GM23338 (cell line): ENCODE measurements around the gene EIF2D. TPM values are rescaled to one million over a fixed set of nuclear protein-coding genes. Genes with fewer than 3 reads are reported as not detected.

Experiments
- ATAC-seq: fragments of 200-7000 bp; cut with Tn5 transposase; 3 replicates; pipeline ENCODE4 v1.9.1; 2020
- DNase-seq: peaks from one replicate; pipeline ENCODE4 v3.0.0-alpha.2; 2015; ENCODE audit warnings: low spot score
- H2AFZ ChIP-seq: fragments of 200-600 bp; sonication (generic); 2 replicates; pipeline ENCODE4 v1.8.0; 2016; ENCODE audit warnings: antibody characterized with exemption, mild to moderate bottlenecking, moderate library complexity
- H3F3A ChIP-seq: fragments of 200-600 bp; sonication (generic); replicated peaks from 2 replicates; pipeline ENCODE4 v1.8.0; 2017; ENCODE audit warnings: antibody characterized with exemption, mixed run types, low read depth
- H3K27ac ChIP-seq: fragments of 200-600 bp; sonication (generic); 2 replicates; pipeline ENCODE4 v1.6.1; 2016; ENCODE audit warnings: low read depth
- H3K27me3 ChIP-seq: fragments of 200-600 bp; sonication (generic); 2 replicates; pipeline ENCODE4 v1.8.0; 2016; ENCODE audit warnings: mild to moderate bottlenecking, mixed run types, moderate library complexity; ENCODE audit not compliant: insufficient read depth
- H3K36me3 ChIP-seq: fragments of 200-600 bp; sonication (generic); 2 replicates; pipeline ENCODE4 v1.8.0; 2016; ENCODE audit warnings: mild to moderate bottlenecking; ENCODE audit not compliant: insufficient read depth
- H3K4me1 ChIP-seq: fragments of 200-600 bp; sonication (generic); 2 replicates; pipeline ENCODE4 v1.8.0; 2016; ENCODE audit warnings: mild to moderate bottlenecking, moderate library complexity; ENCODE audit not compliant: insufficient read depth
- H3K4me2 ChIP-seq: fragments of 200-600 bp; sonication (generic); 2 replicates; pipeline ENCODE4 v1.7.1; 2017; ENCODE audit warnings: mixed run types
- H3K4me3 ChIP-seq: fragments of 200-600 bp; sonication (generic); 2 replicates; pipeline ENCODE4 v1.6.1; 2016; ENCODE audit warnings: mixed run types
- H3K79me2 ChIP-seq: fragments of 200-600 bp; sonication (generic); replicated peaks from 2 replicates; pipeline ENCODE4 v1.8.0; 2017; ENCODE audit warnings: mild to moderate bottlenecking; ENCODE audit not compliant: insufficient read depth
- H3K9me2 ChIP-seq: fragments of 200-600 bp; sonication (generic); 2 replicates; pipeline ENCODE4 v1.8.0; 2017; ENCODE audit not compliant: insufficient read depth
- H4K20me1 ChIP-seq: fragments of 200-600 bp; sonication (generic); replicated peaks from 2 replicates; pipeline ENCODE4 v1.8.0; 2017; ENCODE audit warnings: mild to moderate bottlenecking; ENCODE audit not compliant: insufficient read depth
- H3K27ac Mint-ChIP-seq: 2 replicates; pipeline ENCODE4 v1.8.0; 2020; ENCODE audit warnings: inconsistent platforms, mild to moderate bottlenecking, moderate library complexity, mixed read lengths
- H3K27me3 Mint-ChIP-seq: 3 replicates; pipeline ENCODE4 v1.8.0; 2022; ENCODE audit warnings: low read depth, mild to moderate bottlenecking, moderate library complexity, mixed read lengths, inconsistent platforms; ENCODE audit not compliant: insufficient read depth, poor library complexity
- H3K36me3 Mint-ChIP-seq: 3 replicates; pipeline ENCODE4 v1.8.0; 2021; ENCODE audit warnings: low read depth, mild to moderate bottlenecking, inconsistent platforms, moderate library complexity, mixed read lengths
- H3K4me1 Mint-ChIP-seq: 3 replicates; pipeline ENCODE4 v1.8.0; 2020; ENCODE audit warnings: mild to moderate bottlenecking, inconsistent platforms, mixed read lengths
- H3K4me3 Mint-ChIP-seq: 3 replicates; pipeline ENCODE4 v1.8.0; 2021; ENCODE audit warnings: moderate library complexity, mild to moderate bottlenecking, inconsistent platforms, mixed read lengths
- H3K9me3 Mint-ChIP-seq: 3 replicates; pipeline ENCODE4 v1.8.0; 2020; ENCODE audit warnings: moderate library complexity, mild to moderate bottlenecking, inconsistent platforms, mixed read lengths
- CREB1 ChIP-seq: fragments of 250-450 bp; sonication (Bioruptor Pico); IDR thresholded peaks from 2 replicates; pipeline ENCODE4 v1.5.0; 2020; ENCODE audit warnings: low read depth, mild to moderate bottlenecking, moderate library complexity
- ETS1 ChIP-seq: IDR thresholded peaks from 2 replicates; pipeline ENCODE4 v1.6.1; 2016; ENCODE audit warnings: antibody characterized with exemption
- EZH2 ChIP-seq: fragments of 200-600 bp; sonication (generic); IDR thresholded peaks from one replicate; pipeline ENCODE4 v1.8.0; 2017; ENCODE audit warnings: antibody characterized with exemption, mild to moderate bottlenecking, low read depth; ENCODE audit not compliant: unreplicated experiment
- EZH2phosphoT487 ChIP-seq: fragments of 200-600 bp; sonication (generic); IDR thresholded peaks from one replicate; pipeline ENCODE4 v1.8.1; 2018; ENCODE audit warnings: antibody characterized with exemption; ENCODE audit not compliant: unreplicated experiment
- POLR2AphosphoS5 ChIP-seq: IDR thresholded peaks from 2 replicates; pipeline ENCODE4 v1.6.1; 2016; ENCODE audit warnings: antibody characterized with exemption, low read depth
- STAT1 ChIP-seq: IDR thresholded peaks from one replicate; pipeline ENCODE4 v1.6.1; 2016; ENCODE audit warnings: antibody characterized with exemption; ENCODE audit not compliant: unreplicated experiment
- ZNF114 ChIP-seq: fragments of 250-450 bp; sonication (Bioruptor Pico); IDR thresholded peaks from 2 replicates; pipeline ENCODE4 v1.5.0; 2020; ENCODE audit warnings: mild to moderate bottlenecking, moderate library complexity
- ZNF462 ChIP-seq: fragments of 250-450 bp; sonication (Bioruptor Pico); IDR thresholded peaks from 2 replicates; pipeline ENCODE4 v1.5.0; 2020; ENCODE audit warnings: mild to moderate bottlenecking, moderate library complexity
- polyA plus RNA-seq: library from polyadenylated mRNA; unstranded; fragments of >200 nt; fragmentation: Nextera tagmentation; extraction: Ambion mirVana; gene quantifications from 2 replicates; pipeline ENCODE4 v1.2.1, GENCODE V29; 2016
- total RNA-seq: library from RNA; depleted of rRNA; stranded (reverse); fragments of >200 nt; shearing (Covaris generic); gene quantifications from 2 replicates; pipeline ENCODE4 v1.2.3, GENCODE V29; 2014

Gene EIF2D
- total and polyA plus RNA-seq, 2 experiments from 2014 or later = 25.1 to 34.8 TPM

GRCh38 chr1:206661161-206661820, 49.0 kb upstream of the EIF2D start (continued):
- TF ChIP-seq ZNF462 (CRISPR knock-in tag) (no peak), EZH2 (no peak), CREB1 (CRISPR knock-in tag) (no peak), POLR2AphosphoS5 (no peak)

- no peak overlapping the region for H3K27ac ChIP-seq
- peaks cover 51% of the 10 kb centered on the region for H3K27me3 ChIP-seq
- H4K20me1 ChIP-seq = peaks cover 2% of the 10 kb centered on the region; the same call in 1 of the 2 replicates
- 0 out of 2 replicates have a peak, but pooled peaks cover 4% of the 10 kb centered on the region for H3F3A ChIP-seq
- Mint-ChIP-seq H3K4me3 (no peak overlapping the region), H3K27ac (no peak overlapping the region), H3K4me1 (peaks cover 19% of the 10 kb centered on the region), H3K9me3 (no peaks in the 10 kb centered on the region), H3K36me3 (no peaks in the 10 kb centered on the region), H3K27me3 (peaks cover 28% of the 10 kb centered on the region)
- H3K36me3 ChIP-seq = no peaks in the 10 kb centered on the region
- H3K9me2 ChIP-seq = no peaks in the 10 kb centered on the region
- H3K79me2 ChIP-seq = no peaks in the 10 kb centered on the region
- H3K4me2 ChIP-seq = no peak overlapping the region
- ATAC-seq = no peak
- H3K4me1 ChIP-seq = peaks cover 16% of the 10 kb centered on the region; the same call in 1 of the 2 replicates
- no peak overlapping the region for H2AFZ ChIP-seq
- H3K4me3 ChIP-seq = no peak overlapping the region
- DNase-seq = no peak
- no peak for TF ChIP-seq CREB1 (CRISPR knock-in tag)
- no peak for TF ChIP-seq ZNF114 (CRISPR knock-in tag)
- no peak for TF ChIP-seq STAT1
- TF ChIP-seq POLR2AphosphoS5 = no peak
- no peak for TF ChIP-seq ZNF462 (CRISPR knock-in tag)
- TF ChIP-seq EZH2phosphoT487 = no peak
- TF ChIP-seq ETS1 = no peak
Measured at GRCh38 chr1:206660136-206660535, 47.9 kb upstream of the EIF2D start.
